Measurements from ENCODE around the gene TCTN1. TPM values are rescaled to one million over a fixed set of nuclear protein-coding genes. Genes with fewer than 3 reads are reported as not detected.
A peak's percentile ranks its signal among the peaks of the same experiment; 100 is the strongest.

The TCTN1 gene
- total RNA-seq, 3 donors from 2014 or later: 7.2 to 23.7 (median 8.2) TPM

- Histone ChIP-seq H3K36me3 (ENCODE audit: low read depth) (no peaks in the 10 kb centered on the region), H3K4me3 (no peak overlapping the region), H3K4me1 (ENCODE audit: low read depth) (no peaks in the 10 kb centered on the region), H3K9me3 (no peaks in the 10 kb centered on the region)
- DNase-seq (no peak), ATAC-seq (peak; percentile 29)
- intact Hi-C loops (cut with DNase I, micrococcal nuclease): no loop called here
- no peak for TF ChIP-seq CTCF (IDR thresholded peaks at IDR 0.05)
Observed at GRCh38 chr12:110637869-110638441, 24.0 kb downstream of the TCTN1 start.

GRCh38 chr12:110638796-110639195 lies 24.9 kb downstream of the TCTN1 start:
- intact Hi-C loops (cut with DNase I, micrococcal nuclease): no loop called here
- DNase-seq: no peak

GRCh38 chr12:110639336-110640141 lies 25.6 kb downstream of the TCTN1 start:
- TF ChIP-seq CTCF (IDR thresholded peaks at IDR 0.05): no peak
- intact Hi-C loops (cut with DNase I, micrococcal nuclease): no loop called here

More at GRCh38 chr12:110638796-110639195, 24.9 kb downstream of the TCTN1 start:
- no peak for ATAC-seq
- H3K4me1 ChIP-seq (ENCODE audit: low read depth): no peaks in the 10 kb centered on the region
- no peak for TF ChIP-seq CTCF (IDR thresholded peaks at IDR 0.05)
- H3K9me3 ChIP-seq: no peaks in the 10 kb centered on the region
- no peaks in the 10 kb centered on the region for H3K36me3 ChIP-seq (ENCODE audit: low read depth)
- H3K4me3 ChIP-seq: no peak overlapping the region

GRCh38 chr12:110640275-110641025 lies 26.5 kb downstream of the TCTN1 start:
- H3K9me3 ChIP-seq: no peaks in the 10 kb centered on the region
- DNase-seq: no peak
- no peak for ATAC-seq
- TF ChIP-seq CTCF (IDR thresholded peaks at IDR 0.05): no peak
- no peaks in the 10 kb centered on the region for H3K36me3 ChIP-seq (ENCODE audit: low read depth)
- intact Hi-C loops (cut with DNase I, micrococcal nuclease): no loop called here
- no peaks in the 10 kb centered on the region for H3K4me1 ChIP-seq (ENCODE audit: low read depth)
- no peak overlapping the region for H3K4me3 ChIP-seq

More at GRCh38 chr12:110639336-110640141, 25.6 kb downstream of the TCTN1 start:
- no peak overlapping the region for H3K4me3 ChIP-seq
- H3K9me3 ChIP-seq: no peaks in the 10 kb centered on the region
- ATAC-seq (no peak), DNase-seq (no peak)
- no peaks in the 10 kb centered on the region for H3K36me3 ChIP-seq (ENCODE audit: low read depth)
- no peaks in the 10 kb centered on the region for H3K4me1 ChIP-seq (ENCODE audit: low read depth)

GRCh38 chr12:110641521-110641920 lies 27.6 kb downstream of the TCTN1 start:
- DNase-seq: no peak
- no peak for ATAC-seq
- Histone ChIP-seq H3K4me1 (ENCODE audit: low read depth) (no peaks in the 10 kb centered on the region), H3K4me3 (no peak overlapping the region), H3K36me3 (ENCODE audit: low read depth) (no peaks in the 10 kb centered on the region), H3K9me3 (no peaks in the 10 kb centered on the region)
- intact Hi-C loops (cut with DNase I, micrococcal nuclease): no loop called here
- no peak for TF ChIP-seq CTCF (IDR thresholded peaks at IDR 0.05)
